Esophagus squamous epithelium (tissue), 4 donors: ENCODE measurements around the gene PRRC2B.

ENCODE experiments used
- CTCF ChIP-seq, 6 experiments: fragments of 450-650 bp in 4 of 6; fragments of 200-600 bp in 2 of 6; sonication (generic) in 2 of 6; IDR thresholded peaks; one replicate each; pipeline ENCODE4 v1.5.1; 2016 to 2019; ENCODE audit warnings: antibody characterized with exemption in 6 of 6, mild to moderate bottlenecking in 4 of 6, moderate library complexity in 4 of 6
- POLR2A ChIP-seq, 4 donors: fragments of 450-650 bp; IDR thresholded peaks; one replicate each; pipeline ENCODE4 v1.6.1; 2017; ENCODE audit warnings: antibody characterized with exemption in 4 of 4, mild to moderate bottlenecking in 4 of 4, moderate library complexity in 3 of 4

- TF ChIP-seq CTCF (IDR thresholded peaks at IDR 0.05) = no peak
- no peak for TF ChIP-seq POLR2A (IDR thresholded peaks at IDR 0.05)
These were observed 90.2 kb downstream of the PRRC2B start for GRCh38 chr9:131484051-131484445.
